ENCODE results near the gene CLDN5. TPM values are rescaled to one million over a fixed set of nuclear protein-coding genes. Genes with fewer than 3 reads are reported as not detected.

CLDN5 gene
- total RNA-seq, 1 donor from 2014 or later, result not detected

DNA sequence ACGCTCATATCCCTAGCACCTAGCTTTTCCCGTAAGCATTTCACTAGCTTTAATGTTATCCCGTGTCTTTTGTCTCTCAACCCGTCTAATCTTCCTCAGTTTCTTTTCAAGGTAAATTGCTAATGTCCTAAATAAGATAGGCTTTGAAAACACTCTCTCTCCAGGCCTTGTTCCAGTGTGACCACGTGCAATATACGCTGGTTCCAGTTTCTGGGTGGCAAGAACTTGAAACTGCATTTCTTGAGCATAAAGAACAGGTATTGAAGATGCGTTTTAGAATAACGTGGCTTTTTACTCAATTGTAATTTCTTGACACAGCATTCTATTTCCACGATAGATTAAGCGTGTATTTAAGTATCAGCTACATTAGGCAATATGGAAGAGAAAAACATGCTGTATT is 43.4 kb downstream of the CLDN5 start:
- TF ChIP-seq, protein P1, sequence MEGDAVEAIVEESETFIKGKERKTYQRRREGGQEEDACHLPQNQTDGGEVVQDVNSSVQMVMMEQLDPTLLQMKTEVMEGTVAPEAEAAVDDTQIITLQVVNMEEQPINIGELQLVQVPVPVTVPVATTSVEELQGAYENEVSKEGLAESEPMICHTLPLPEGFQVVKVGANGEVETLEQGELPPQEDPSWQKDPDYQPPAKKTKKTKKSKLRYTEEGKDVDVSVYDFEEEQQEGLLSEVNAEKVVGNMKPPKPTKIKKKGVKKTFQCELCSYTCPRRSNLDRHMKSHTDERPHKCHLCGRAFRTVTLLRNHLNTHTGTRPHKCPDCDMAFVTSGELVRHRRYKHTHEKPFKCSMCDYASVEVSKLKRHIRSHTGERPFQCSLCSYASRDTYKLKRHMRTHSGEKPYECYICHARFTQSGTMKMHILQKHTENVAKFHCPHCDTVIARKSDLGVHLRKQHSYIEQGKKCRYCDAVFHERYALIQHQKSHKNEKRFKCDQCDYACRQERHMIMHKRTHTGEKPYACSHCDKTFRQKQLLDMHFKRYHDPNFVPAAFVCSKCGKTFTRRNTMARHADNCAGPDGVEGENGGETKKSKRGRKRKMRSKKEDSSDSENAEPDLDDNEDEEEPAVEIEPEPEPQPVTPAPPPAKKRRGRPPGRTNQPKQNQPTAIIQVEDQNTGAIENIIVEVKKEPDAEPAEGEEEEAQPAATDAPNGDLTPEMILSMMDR (IDR thresholded peaks at IDR 0.05; ENCODE audit: insufficient read depth, low read depth, low read length), result no peak
- no peak for TF ChIP-seq EZH2 (IDR thresholded peaks at IDR 0.05; ENCODE audit: insufficient read depth, low read length)
- Histone ChIP-seq H3K36me3 (ENCODE audit: insufficient read depth, low read length) (peaks cover 4% of the 10 kb centered on the region), H3K9me3 (ENCODE audit: insufficient read depth, low read depth, low read length) (no peaks in the 10 kb centered on the region), H3K27ac (ENCODE audit: low read depth, low read length) (no peak overlapping the region), H3K9ac (ENCODE audit: low read length) (peak overlapping the region; percentile 94), H3K27me3 (ENCODE audit: insufficient read depth, low read length) (no peaks in the 10 kb centered on the region), H3K4me1 (ENCODE audit: insufficient read depth, low read length) (peaks cover 7% of the 10 kb centered on the region), H3K4me3 (ENCODE audit: insufficient read depth, low read depth, low read length) (peak overlapping the region; percentile 92), H2AFZ (ENCODE audit: low read depth, low read length) (no peak overlapping the region), H3K79me2 (ENCODE audit: insufficient read depth, low read length) (peaks cover 41% of the 10 kb centered on the region), H4K20me1 (ENCODE audit: insufficient read depth, low read length) (peaks cover 24% of the 10 kb centered on the region), H3K4me2 (ENCODE audit: low read length) (peak overlapping the region; percentile 90)
- H3K27ac Mint-ChIP-seq (ENCODE audit: unreplicated experiment), result peak overlapping the region; percentile 63
- FAIRE-seq (no peak), DNase-seq (ENCODE audit: low read depth) (no peak)
- peak overlapping the region; percentile 92 for H3K4me3 Mint-ChIP-seq (ENCODE audit: unreplicated experiment)
- H3K4me1 Mint-ChIP-seq (ENCODE audit: low read depth, unreplicated experiment), result peaks cover 10% of the 10 kb centered on the region
- no peaks in the 10 kb centered on the region for H3K9me3 Mint-ChIP-seq (ENCODE audit: unreplicated experiment)
- no peaks in the 10 kb centered on the region for H3K27me3 Mint-ChIP-seq (ENCODE audit: low read depth, unreplicated experiment)
- no peaks in the 10 kb centered on the region for H3K36me3 Mint-ChIP-seq (ENCODE audit: low read depth, unreplicated experiment)

DNA sequence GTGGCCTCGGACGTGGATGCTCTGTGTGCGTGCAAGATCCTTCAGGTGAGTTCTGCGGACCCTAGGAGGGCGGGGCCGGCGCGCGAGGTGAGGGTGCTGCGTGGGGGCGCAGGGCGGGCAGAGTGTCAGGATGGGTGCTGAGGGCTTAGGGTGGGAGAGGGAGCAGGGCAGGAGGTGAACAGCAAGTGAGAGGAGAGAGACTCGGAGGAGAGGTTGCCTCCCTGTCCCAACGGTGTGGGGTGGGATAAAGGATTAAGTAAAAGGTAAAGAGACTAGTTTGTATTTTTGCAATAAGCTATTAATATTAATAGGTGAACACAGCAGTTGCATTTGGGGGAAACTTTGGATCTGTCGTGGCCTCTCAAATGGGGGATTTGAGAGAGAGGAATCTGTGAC is 44.0 kb downstream of the CLDN5 start:
- peaks cover 31% of the 10 kb centered on the region for H4K20me1 ChIP-seq (ENCODE audit: insufficient read depth, low read length)
- H3K36me3 ChIP-seq (ENCODE audit: insufficient read depth, low read length), result peaks cover 8% of the 10 kb centered on the region
- Mint-ChIP-seq H3K27me3 (ENCODE audit: low read depth, unreplicated experiment) (no peaks in the 10 kb centered on the region), H3K27ac (ENCODE audit: unreplicated experiment) (no peak overlapping the region), H3K4me1 (ENCODE audit: low read depth, unreplicated experiment) (peaks cover 16% of the 10 kb centered on the region), H3K4me3 (ENCODE audit: unreplicated experiment) (peak overlapping the region; percentile 92), H3K36me3 (ENCODE audit: low read depth, unreplicated experiment) (no peaks in the 10 kb centered on the region), H3K9me3 (ENCODE audit: unreplicated experiment) (no peaks in the 10 kb centered on the region)
- H3K27ac ChIP-seq (ENCODE audit: low read depth, low read length), result peak overlapping the region; percentile 48
- H2AFZ ChIP-seq (ENCODE audit: low read depth, low read length), result peak overlapping the region; percentile 76
- H3K4me1 ChIP-seq (ENCODE audit: insufficient read depth, low read length), result peaks cover 7% of the 10 kb centered on the region
- peak overlapping the region; percentile 92 for H3K4me3 ChIP-seq (ENCODE audit: insufficient read depth, low read depth, low read length)
- no peak for DNase-seq (ENCODE audit: low read depth)
- TF ChIP-seq EZH2 (IDR thresholded peaks at IDR 0.05; ENCODE audit: insufficient read depth, low read length), result no peak
- TF ChIP-seq, protein P1 (IDR thresholded peaks at IDR 0.05; ENCODE audit: insufficient read depth, low read depth, low read length), result no peak
- H3K79me2 ChIP-seq (ENCODE audit: insufficient read depth, low read length), result peaks cover 47% of the 10 kb centered on the region
- FAIRE-seq, result no peak
- H3K27me3 ChIP-seq (ENCODE audit: insufficient read depth, low read length), result no peaks in the 10 kb centered on the region
- H3K9ac ChIP-seq (ENCODE audit: low read length), result peak overlapping the region; percentile 94
- H3K9me3 ChIP-seq (ENCODE audit: insufficient read depth, low read depth, low read length), result no peaks in the 10 kb centered on the region
- H3K4me2 ChIP-seq (ENCODE audit: low read length), result peak overlapping the region; percentile 90

DNA sequence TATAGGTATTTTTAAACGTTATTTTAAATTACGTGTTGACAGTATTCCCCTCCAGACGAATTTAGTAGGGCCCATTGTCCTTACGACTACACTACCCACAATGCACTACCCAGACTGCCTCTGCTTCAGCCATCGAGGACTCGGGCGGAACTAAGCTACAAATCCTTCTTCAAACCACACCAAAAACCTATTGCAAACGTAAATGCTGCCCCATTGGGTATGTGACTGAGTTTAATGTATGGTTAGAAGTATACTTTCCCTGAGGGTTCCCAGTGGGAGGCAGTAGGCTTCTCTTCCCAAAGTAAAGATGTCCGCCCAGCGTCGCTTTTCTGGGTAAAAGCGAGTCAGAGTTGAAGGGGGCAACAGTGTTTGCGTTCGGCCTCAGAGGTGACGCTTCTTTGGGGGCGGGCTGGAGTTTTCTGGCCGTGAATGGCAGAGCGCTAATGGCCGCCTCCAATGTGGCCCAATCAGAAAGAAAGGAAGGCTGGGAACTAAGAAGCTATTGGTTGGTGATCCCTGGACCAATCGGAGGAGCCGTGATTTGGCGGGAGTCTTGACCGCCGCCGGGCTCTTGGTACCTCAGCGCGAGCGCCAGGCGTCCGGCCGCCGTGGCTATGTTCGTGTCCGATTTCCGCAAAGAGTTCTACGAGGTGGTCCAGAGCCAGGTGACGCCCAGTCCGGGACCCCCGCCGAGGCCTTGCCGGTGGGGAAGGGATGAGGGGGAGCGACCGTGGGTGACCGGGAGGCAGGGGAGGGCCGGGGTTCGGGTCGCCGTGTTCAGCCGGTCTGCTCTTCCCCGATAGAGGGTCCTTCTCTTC is 44.6 kb downstream of the CLDN5 start, which contains the start of gene CDC45:
CDC45 (plus strand) TSS at position 566 of the 818 bp plus-strand sequence; CDS start at position 615, 49 bp downstream.
- H3K4me3 ChIP-seq (ENCODE audit: insufficient read depth, low read depth, low read length), result peak within 1 kb of the TSS; percentile 92
- FAIRE-seq, result peak; percentile 58
- DNase-seq (ENCODE audit: low read depth), result peak; percentile 97
- peaks cover 53% of the 10 kb centered on the region for H3K79me2 ChIP-seq (ENCODE audit: insufficient read depth, low read length)
- Mint-ChIP-seq H3K27ac (ENCODE audit: unreplicated experiment) (peak within 1 kb of the TSS; percentile 100), H3K4me3 (ENCODE audit: unreplicated experiment) (peak within 1 kb of the TSS; percentile 92), H3K9me3 (ENCODE audit: unreplicated experiment) (no peaks in the 10 kb centered on the region), H3K36me3 (ENCODE audit: low read depth, unreplicated experiment) (no peaks in the 10 kb centered on the region), H3K4me1 (ENCODE audit: low read depth, unreplicated experiment) (peaks cover 18% of the 10 kb centered on the region), H3K27me3 (ENCODE audit: low read depth, unreplicated experiment) (no peaks in the 10 kb centered on the region)
- H3K9ac ChIP-seq (ENCODE audit: low read length), result peak within 1 kb of the TSS; percentile 94
- peak within 1 kb of the TSS; percentile 100 for H3K27ac ChIP-seq (ENCODE audit: low read depth, low read length)
- TF ChIP-seq, protein P1 (IDR thresholded peaks at IDR 0.05; ENCODE audit: insufficient read depth, low read depth, low read length), result no peak
- TF ChIP-seq EZH2 (IDR thresholded peaks at IDR 0.05; ENCODE audit: insufficient read depth, low read length), result no peak
- no peaks in the 10 kb centered on the region for H3K9me3 ChIP-seq (ENCODE audit: insufficient read depth, low read depth, low read length)
- peaks cover 14% of the 10 kb centered on the region for H3K36me3 ChIP-seq (ENCODE audit: insufficient read depth, low read length)
- H2AFZ ChIP-seq (ENCODE audit: low read depth, low read length), result peak within 1 kb of the TSS; percentile 90
- H3K4me1 ChIP-seq (ENCODE audit: insufficient read depth, low read length), result peaks cover 7% of the 10 kb centered on the region
- H3K4me2 ChIP-seq (ENCODE audit: low read length), result peak within 1 kb of the TSS; percentile 90
- peaks cover 37% of the 10 kb centered on the region for H4K20me1 ChIP-seq (ENCODE audit: insufficient read depth, low read length)
- no peaks in the 10 kb centered on the region for H3K27me3 ChIP-seq (ENCODE audit: insufficient read depth, low read length)

Data from astrocyte (in vitro differentiated cells and primary cell).